NCI-H128 (cell line): ENCODE data around the gene CAPZA3.
"Not testable (repeated sequence)": the region's sequence is repeated elsewhere in the genome, so short reads cannot be mapped to it uniquely, and the experiment has no call there.

Experiments
- DNase-seq: peaks from one replicate; lab custom pipeline; 2025; ENCODE audit not compliant: unreplicated experiment; lab: John Stamatoyannopoulos, UW

The CAPZA3 gene

DNA sequence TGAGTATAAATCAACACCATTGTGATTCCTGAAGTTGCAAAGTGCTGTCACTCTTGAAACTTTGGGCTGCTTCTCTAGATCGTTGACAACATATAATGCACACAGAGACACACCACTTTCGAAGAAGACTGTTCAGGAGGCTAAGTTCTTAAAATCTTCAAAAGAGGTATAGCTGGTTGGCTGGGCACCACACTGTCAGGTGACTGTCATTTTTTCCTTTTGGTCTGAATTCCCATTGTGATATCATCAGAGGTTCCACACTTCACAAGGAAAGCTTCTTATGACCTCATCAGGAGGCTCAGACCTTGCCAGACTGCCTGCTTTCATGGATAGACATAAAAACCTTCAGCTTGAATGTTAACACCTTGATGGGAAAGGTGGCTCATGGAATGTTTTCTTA lies at the start of gene CAPZA3, which contains the start of gene PLCZ1:
Gene CAPZA3 (plus strand): TSS at position 301 of the 400 bp plus-strand sequence. CDS start 150 bp downstream, outside the sequence.
Gene PLCZ1 (minus strand): TSS at position 194 of the 400 bp plus-strand sequence. CDS start 641 bp downstream, outside the sequence.
- DNase-seq = no peak

DNA sequence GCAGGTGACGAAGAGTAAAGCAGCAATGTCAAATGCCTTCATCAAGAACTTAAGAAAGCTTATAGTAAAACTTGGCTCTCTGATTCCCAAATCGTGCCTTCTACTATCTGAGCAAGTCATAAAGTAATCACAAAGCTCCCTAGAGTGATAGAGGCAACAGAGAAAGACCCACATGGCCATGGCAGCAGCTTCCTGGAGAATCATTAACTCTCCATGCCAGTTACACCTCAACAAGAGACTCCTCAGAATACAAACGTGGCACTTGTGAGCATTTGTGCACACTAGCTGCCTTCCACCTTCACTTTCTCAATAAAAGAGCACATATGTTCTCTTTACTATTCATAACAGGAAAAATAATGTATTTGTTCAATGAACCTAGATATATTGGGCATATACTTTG lies 48.1 kb upstream of the CAPZA3 start:
- no peak for DNase-seq

DNA sequence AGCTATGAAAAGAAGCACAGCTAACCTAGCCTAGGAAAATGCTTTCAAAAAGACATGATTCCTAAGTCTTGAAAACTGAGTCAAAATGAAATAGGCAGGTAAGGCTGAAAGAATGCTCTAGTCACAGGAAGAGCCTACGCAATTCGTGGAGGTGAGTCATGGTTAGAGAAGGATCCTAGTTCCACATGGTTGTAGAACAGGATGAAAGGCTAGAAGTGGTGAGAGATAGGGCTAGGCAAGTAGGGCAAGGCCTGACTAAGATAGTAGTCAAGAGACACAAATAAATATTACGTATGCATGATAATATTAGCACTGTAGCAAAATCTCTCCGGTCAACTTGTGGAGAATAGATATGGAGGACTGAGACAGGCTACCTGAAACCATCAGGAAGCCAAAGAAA lies 47.3 kb upstream of the CAPZA3 start:
- no peak for DNase-seq

- not testable (repeated sequence) for DNase-seq
These were observed 43.9 kb upstream of the CAPZA3 start for GRCh38 chr12:18693986-18694385.

DNA sequence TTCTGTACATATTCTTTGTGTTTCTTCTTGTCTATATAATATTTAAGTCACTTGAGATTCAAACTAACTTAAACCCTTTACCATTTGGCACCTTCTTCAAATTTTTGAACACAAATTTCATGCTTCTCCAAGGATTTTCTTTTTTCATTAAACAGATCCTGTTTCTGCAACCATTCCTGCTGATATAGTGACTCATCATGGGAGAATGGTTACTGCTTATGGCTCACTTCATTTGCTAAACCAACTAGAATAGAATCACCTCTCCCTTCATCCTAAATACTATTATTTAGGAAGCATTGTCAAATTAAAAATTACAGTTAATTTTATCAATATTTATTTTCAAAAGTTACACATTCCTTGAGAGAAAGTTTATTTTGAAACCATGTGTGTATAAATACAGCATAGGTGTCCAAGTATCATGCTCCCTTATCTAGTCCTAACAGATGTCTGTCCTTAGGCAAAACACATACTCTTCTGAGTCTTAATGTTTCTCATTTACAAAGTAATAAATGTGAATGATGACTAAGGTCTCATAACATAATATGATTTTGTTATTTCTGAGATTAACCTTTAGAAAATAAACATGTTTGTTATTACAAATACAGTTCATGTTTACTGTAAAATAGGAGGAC lies 40.8 kb upstream of the CAPZA3 start:
- DNase-seq = no peak

- no peak for DNase-seq
These were observed 37.6 kb upstream of the CAPZA3 start for GRCh38 chr12:18700271-18700670.

- DNase-seq = no peak
These were observed 34.6 kb upstream of the CAPZA3 start for GRCh38 chr12:18703321-18703720.

- DNase-seq = no peak
These were observed 34.0 kb upstream of the CAPZA3 start for GRCh38 chr12:18703911-18704310.

DNA sequence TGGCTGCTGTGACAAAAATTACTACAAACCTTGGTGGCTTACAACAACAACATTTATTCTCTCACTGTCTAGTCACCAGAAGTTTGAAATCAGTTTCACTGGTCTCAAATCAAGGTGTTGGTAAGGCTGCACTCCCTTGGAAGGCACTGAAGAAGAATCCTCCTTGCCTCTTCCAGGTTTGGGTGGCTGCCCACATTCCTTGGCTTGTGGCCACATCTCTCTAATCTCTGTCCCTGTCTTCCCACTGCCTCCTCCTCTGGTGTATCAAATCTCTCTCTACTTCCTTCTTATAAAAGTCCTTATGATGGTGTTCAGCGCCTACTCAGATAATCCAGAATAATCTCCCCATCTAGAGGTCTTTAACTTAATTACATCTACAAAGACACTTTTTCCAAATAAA lies 31.1 kb upstream of the CAPZA3 start:
- no peak for DNase-seq

- DNase-seq = no peak
These were observed 21.7 kb upstream of the CAPZA3 start for GRCh38 chr12:18716236-18716635.

DNA sequence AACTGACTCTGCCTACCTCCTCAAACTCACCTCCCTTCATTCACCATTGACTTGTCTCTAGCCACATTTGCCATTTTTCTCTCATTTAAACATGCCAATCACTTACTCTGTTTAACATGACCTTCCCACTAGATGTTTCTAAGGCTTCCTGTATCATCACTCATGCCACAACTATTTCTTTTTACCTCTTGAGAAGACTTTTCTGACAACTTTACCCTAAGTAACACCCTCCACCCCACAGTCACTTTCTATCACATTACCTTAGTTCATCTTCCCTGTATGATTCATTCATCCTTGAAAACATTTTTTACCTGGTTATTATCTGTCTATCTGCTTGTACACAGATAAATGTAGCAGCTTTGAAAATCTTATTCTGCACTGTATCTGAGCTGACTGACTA lies 19.5 kb upstream of the CAPZA3 start:
- DNase-seq = no peak

DNA sequence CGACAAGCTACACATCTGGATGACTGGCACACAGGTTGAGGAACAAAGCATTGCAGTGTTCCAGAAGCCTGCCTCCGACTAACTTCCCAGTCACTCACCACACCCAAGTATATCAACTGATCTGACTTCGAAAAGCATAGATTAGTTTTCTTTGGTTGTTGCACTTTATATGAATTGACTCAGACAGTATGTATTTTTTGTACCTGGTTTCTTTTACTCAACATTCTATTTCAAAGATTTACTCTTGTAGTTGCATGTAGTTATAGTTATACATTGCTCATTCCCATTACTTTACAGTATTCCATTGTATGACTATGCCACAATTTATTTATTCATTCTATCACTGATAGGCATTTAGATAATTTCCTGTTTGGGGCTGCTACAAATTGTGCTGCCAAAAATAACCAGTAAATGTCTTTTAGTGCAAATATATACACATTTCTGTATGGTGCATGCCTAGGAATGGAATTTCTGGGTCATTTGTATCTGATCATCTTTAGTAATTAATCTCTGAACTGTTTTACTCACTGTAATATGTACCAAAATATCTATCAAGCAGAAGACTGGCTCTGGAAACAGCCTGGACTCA lies 17.9 kb upstream of the CAPZA3 start:
- no peak for DNase-seq

- no peak for DNase-seq
These were observed 17.2 kb upstream of the CAPZA3 start for GRCh38 chr12:18720690-18721089.

DNA sequence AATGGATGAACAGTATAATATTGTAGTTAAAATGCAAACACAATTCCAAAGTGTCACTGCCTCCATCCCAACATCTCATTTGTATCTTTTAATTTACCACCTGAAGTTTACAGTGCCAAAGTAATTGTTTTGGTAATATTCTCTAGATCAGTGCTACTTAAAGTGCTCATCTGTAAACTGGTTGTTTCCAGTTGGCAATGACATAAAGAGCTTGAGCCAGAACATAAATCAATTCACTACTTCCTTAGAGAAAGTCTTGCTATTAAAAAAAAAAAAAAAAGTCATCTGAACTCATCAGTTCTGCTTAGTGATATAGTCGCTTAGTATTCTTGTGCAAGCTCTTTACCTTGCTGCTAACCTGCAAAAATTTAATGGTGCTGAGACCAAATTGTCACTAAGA lies 16.5 kb upstream of the CAPZA3 start:
- no peak for DNase-seq

- no peak for DNase-seq
These were observed 14.2 kb upstream of the CAPZA3 start for GRCh38 chr12:18723752-18724151.

DNA sequence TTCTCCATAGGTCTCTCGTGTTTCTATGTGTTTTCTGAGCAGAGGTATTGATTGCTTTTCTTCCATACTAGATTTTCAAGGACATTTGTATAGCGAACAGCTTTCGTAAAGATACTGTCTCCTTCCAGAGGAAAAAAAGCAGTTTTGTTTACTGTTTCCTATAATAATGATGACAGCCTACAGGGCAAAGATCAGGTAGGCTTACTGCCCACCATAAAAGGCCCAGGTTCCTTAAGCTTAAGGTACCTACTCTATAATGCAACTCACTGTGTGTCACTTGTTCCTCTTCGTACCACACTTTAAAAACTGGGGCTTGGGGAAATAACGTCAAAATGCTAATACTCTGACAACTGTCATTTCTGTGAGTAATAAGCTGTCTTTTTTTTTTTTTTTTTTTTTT lies 6.8 kb upstream of the CAPZA3 start:
- no peak for DNase-seq

DNA sequence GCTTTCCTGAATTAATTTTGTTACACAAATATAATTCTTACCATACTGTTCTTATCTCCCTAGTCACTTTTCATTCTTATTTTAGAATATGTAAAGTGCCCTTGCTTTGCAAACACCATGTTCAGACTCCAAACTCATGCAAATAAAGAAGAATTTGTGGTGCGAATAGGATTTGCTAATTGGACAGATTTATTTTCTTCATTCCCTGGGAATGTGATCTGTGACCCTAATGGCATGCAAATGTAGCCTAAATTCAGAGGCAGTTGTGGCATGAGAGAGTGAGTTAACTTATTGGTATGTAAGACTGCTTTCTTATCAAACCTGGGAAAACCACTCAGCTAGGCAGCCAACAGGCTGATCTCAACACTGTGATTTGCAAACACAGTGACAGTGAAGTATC lies 10.0 kb downstream of the CAPZA3 start:
- no peak for DNase-seq

GRCh38 chr12:18749386-18749957 lies 11.6 kb downstream of the CAPZA3 start:
- no peak for DNase-seq

GRCh38 chr12:18750085-18750484 lies 12.2 kb downstream of the CAPZA3 start:
- DNase-seq = no peak

DNA sequence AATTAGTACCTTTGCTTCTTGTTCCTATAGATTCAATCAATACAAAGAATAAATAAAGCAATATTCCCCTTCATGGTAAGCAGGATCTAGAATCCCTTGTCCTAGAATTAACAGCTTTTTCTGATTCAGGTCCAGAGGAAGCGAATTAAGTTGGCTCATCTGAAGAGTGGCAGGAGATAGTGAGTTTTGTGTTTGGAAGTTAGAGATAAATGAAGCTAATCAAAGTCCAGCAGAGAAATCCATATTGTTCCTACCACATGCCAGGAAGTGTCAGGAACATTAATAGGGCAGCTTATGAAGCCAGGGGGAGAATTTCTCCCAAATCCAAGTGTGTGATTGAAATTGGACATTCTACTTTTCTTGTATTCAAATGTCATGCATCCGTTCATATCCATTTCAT lies 13.9 kb downstream of the CAPZA3 start:
- DNase-seq = no peak

- no peak for DNase-seq
These were observed 14.5 kb downstream of the CAPZA3 start for GRCh38 chr12:18752280-18752920.

- DNase-seq = no peak
These were observed 15.0 kb downstream of the CAPZA3 start for GRCh38 chr12:18752947-18753346.
